HPDE6-E6E7 (cell line): ENCODE measurements around the gene LMNB1.
"Not testable (repeated sequence)": the region's sequence is repeated elsewhere in the genome, so short reads cannot be mapped to it uniquely, and the experiment has no call there.

Experiments
- DNase-seq: peaks from one replicate; pipeline ENCODE4 v3.0.0; 2011; ENCODE audit warnings: missing footprints; ENCODE audit errors: extremely low spot score

The LMNB1 gene

GRCh38 chr5:126778675-126779403, 1.9 kb downstream of the LMNB1 start:
- no peak for DNase-seq

GRCh38 chr5:126780165-126780827, 3.4 kb downstream of the LMNB1 start:
- peak; percentile 40 for DNase-seq

- DNase-seq = not testable (repeated sequence)
Measured at GRCh38 chr5:126788409-126788808, 11.5 kb downstream of the LMNB1 start.

- no peak for DNase-seq
Measured at GRCh38 chr5:126793097-126793496, 16.2 kb downstream of the LMNB1 start.

GRCh38 chr5:126793648-126794047, 16.7 kb downstream of the LMNB1 start:
- DNase-seq = not testable (repeated sequence)

GRCh38 chr5:126794157-126794828, 17.4 kb downstream of the LMNB1 start:
- DNase-seq = no peak

GRCh38 chr5:126799780-126800179, 22.8 kb downstream of the LMNB1 start:
- DNase-seq = no peak

- no peak for DNase-seq
Measured at GRCh38 chr5:126801174-126801991, 24.4 kb downstream of the LMNB1 start.

- no peak for DNase-seq
Measured at GRCh38 chr5:126801992-126802294, 25.0 kb downstream of the LMNB1 start.

GRCh38 chr5:126805063-126805462, 28.1 kb downstream of the LMNB1 start:
- no peak for DNase-seq

- DNase-seq = no peak
Measured at GRCh38 chr5:126808521-126808988, 31.6 kb downstream of the LMNB1 start.

GRCh38 chr5:126809916-126810315, 33.0 kb downstream of the LMNB1 start:
- DNase-seq = no peak

- DNase-seq = no peak
Measured at GRCh38 chr5:126810596-126811380, 33.9 kb downstream of the LMNB1 start.

- no peak for DNase-seq
Measured at GRCh38 chr5:126811515-126812198, 34.7 kb downstream of the LMNB1 start.

GRCh38 chr5:126812199-126812570, 35.2 kb downstream of the LMNB1 start:
- DNase-seq = no peak

- not testable (repeated sequence) for DNase-seq
Measured at GRCh38 chr5:126813799-126814198, 36.9 kb downstream of the LMNB1 start.

GRCh38 chr5:126814721-126815404, 37.9 kb downstream of the LMNB1 start:
- no peak for DNase-seq

- DNase-seq = no peak
Measured at GRCh38 chr5:126816649-126817048, 39.7 kb downstream of the LMNB1 start.

GRCh38 chr5:126818736-126819135, 41.8 kb downstream of the LMNB1 start:
- DNase-seq = no peak

- no peak for DNase-seq
Measured at GRCh38 chr5:126819253-126819652, 42.3 kb downstream of the LMNB1 start.
